AG04450 (cell line): ENCODE measurements around the gene KRTAP4-11. TPM values are rescaled to one million over a fixed set of nuclear protein-coding genes. Genes with fewer than 3 reads are reported as not detected.

Experiments used
- CTCF ChIA-PET: fragments of 300-600, 350-600 bp; formaldehyde crosslinking; extraction: SDS; loops from one replicate; lab custom pipeline; 2022; ENCODE audit warnings: antibody characterized with exemption, inconsistent platforms; lab: Charles Lee
- POLR2A ChIA-PET: fragments of 350-600 bp; formaldehyde crosslinking; extraction: SDS; loops from one replicate; lab custom pipeline; 2021; ENCODE audit warnings: antibody characterized with exemption, inconsistent platforms; lab: Yijun Ruan, JAX
- DNase-seq: peaks from one replicate; pipeline ENCODE4 v3.0.0-alpha.2; 2011; ENCODE audit warnings: low read depth, low spot score
- H3K27ac ChIP-seq: one replicate; pipeline ENCODE4 v1.5.1; 2012; ENCODE audit warnings: low read depth, low read length, control low read depth
- H3K27me3 ChIP-seq: one replicate; pipeline ENCODE4 v1.6.0; 2012; ENCODE audit warnings: low read length; ENCODE audit not compliant: control insufficient read depth, insufficient read depth
- H3K4me3 ChIP-seq: 2 replicates; pipeline ENCODE4 v1.5.1; 2011; ENCODE audit warnings: mild to moderate bottlenecking, low read depth, low read length, control low read depth
- H3K9me3 ChIP-seq: 2 replicates; pipeline ENCODE4 v1.5.1; 2012; ENCODE audit warnings: low read length; ENCODE audit not compliant: control insufficient read depth, insufficient read depth
- CTCF ChIP-seq: IDR thresholded peaks from 2 replicates; pipeline ENCODE4 v1.5.1; 2011; ENCODE audit warnings: low read depth, low read length, control low read depth, inconsistent platforms
- polyA plus RNA-seq: library from polyadenylated mRNA; depleted of rRNA; stranded (reverse); fragments of >200 nt; gene quantifications from 2 replicates; pipeline ENCODE4 v1.2.3, GENCODE V29; 2011

KRTAP4-11 gene
- polyA plus RNA-seq, 1 experiment: not detected

GRCh38 chr17:41133880-41134735 lies 15.9 kb upstream of the KRTAP4-11 start:
- H3K4me3 ChIP-seq: no peak overlapping the region
- ChIA-PET POLR2A (interaction anchor here (0.6 kb wide), 1 partner anchor 408 kb away, joined by 4 read pairs; no protein-coding TSS in a partner anchor), CTCF (no interaction called here)
- H3K9me3 ChIP-seq: no peaks in the 10 kb centered on the region
- no peaks in the 10 kb centered on the region for H3K27me3 ChIP-seq
- no peak for DNase-seq
- TF ChIP-seq CTCF: no peak
- H3K27ac ChIP-seq: peak overlapping the region; percentile 80

- POLR2A ChIA-PET: interaction anchor here (1.2 kb wide), 1 partner anchor 73 kb away, joined by 4 read pairs; no protein-coding TSS in a partner anchor
- no peak overlapping the region for H3K4me3 ChIP-seq
- CTCF ChIA-PET: interaction anchor here (0.8 kb wide), 1 partner anchor 84 kb away, joined by 3 read pairs; no protein-coding TSS in a partner anchor
- H3K27ac ChIP-seq: no peak overlapping the region
- H3K27me3 ChIP-seq: no peaks in the 10 kb centered on the region
- DNase-seq: no peak
- H3K9me3 ChIP-seq: no peaks in the 10 kb centered on the region
- TF ChIP-seq CTCF: no peak
These were observed 13.8 kb upstream of the KRTAP4-11 start for GRCh38 chr17:41131979-41132378.

GRCh38 chr17:41127371-41127770 lies 9.2 kb upstream of the KRTAP4-11 start:
- Histone ChIP-seq H3K9me3 (no peaks in the 10 kb centered on the region), H3K4me3 (no peak overlapping the region), H3K27me3 (no peaks in the 10 kb centered on the region), H3K27ac (no peak overlapping the region)
- ChIA-PET CTCF (no interaction called here), POLR2A (no interaction called here)
- DNase-seq: no peak
- no peak for TF ChIP-seq CTCF

GRCh38 chr17:41126412-41126811 lies 8.2 kb upstream of the KRTAP4-11 start:
- CTCF ChIA-PET: interaction anchor here (0.6 kb wide), 1 partner anchor 51 kb away, joined by 3 read pairs; no protein-coding TSS in a partner anchor
- no peak overlapping the region for H3K27ac ChIP-seq
- no peaks in the 10 kb centered on the region for H3K9me3 ChIP-seq

More at GRCh38 chr17:41126412-41126811, 8.2 kb upstream of the KRTAP4-11 start:
- TF ChIP-seq CTCF: no peak
- no peaks in the 10 kb centered on the region for H3K27me3 ChIP-seq
- H3K4me3 ChIP-seq: no peak overlapping the region
- POLR2A ChIA-PET: no interaction called here
- DNase-seq: no peak
